Small intestine (tissue), 7 donors: ENCODE results near the gene R3HDM1. TPM values are rescaled to one million over a fixed set of nuclear protein-coding genes. Genes with fewer than 3 reads are reported as not detected.
"Not testable (repeated sequence)": the region's sequence is repeated elsewhere in the genome, so short reads cannot be mapped to it uniquely, and the experiment has no call there.

Experiments used
- DNase-seq, 2 donors: peaks; one replicate each; pipeline versions ENCODE4 v3.0.0 to v3.0.0-alpha.2; 2013
- FAIRE-seq: peaks from 2 replicates; lab custom pipeline; 2012; peaks lifted over from hg19 to GRCh38; lab: Jason Lieb, UNC
- H3K27ac ChIP-seq, 3 donors: one replicate each; pipeline ENCODE4 v1.5.1; 2013; ENCODE audit warnings: low read length in 2 of 3, mild to moderate bottlenecking in 2 of 3, control low read depth in 1 of 3, inconsistent platforms in 1 of 3, low read depth in 1 of 3, moderate library complexity in 1 of 3
- H3K27me3 ChIP-seq, 3 donors: one replicate each; pipeline ENCODE4 v1.6.1; 2013; ENCODE audit warnings: low read length in 3 of 3, inconsistent platforms in 1 of 3; ENCODE audit not compliant: control insufficient read depth in 3 of 3, insufficient read depth in 3 of 3
- H3K36me3 ChIP-seq, 3 donors: one replicate each; pipeline ENCODE4 v1.6.1; 2013; ENCODE audit warnings: low read length in 3 of 3, inconsistent platforms in 1 of 3, low read depth in 1 of 3, mild to moderate bottlenecking in 1 of 3, moderate library complexity in 1 of 3; ENCODE audit not compliant: control insufficient read depth in 3 of 3, insufficient read depth in 2 of 3
- H3K4me1 ChIP-seq, 3 donors: one replicate each; pipeline ENCODE4 v1.6.1; 2013; ENCODE audit warnings: low read length in 2 of 3, inconsistent platforms in 1 of 3, low read depth in 1 of 3, mild to moderate bottlenecking in 1 of 3, moderate library complexity in 1 of 3; ENCODE audit not compliant: control insufficient read depth in 3 of 3, insufficient read depth in 2 of 3
- H3K4me3 ChIP-seq, 3 donors: one replicate each; pipeline ENCODE4 v1.5.1; 2013; ENCODE audit warnings: low read length in 3 of 3, control low read depth in 1 of 3, inconsistent platforms in 1 of 3, low read depth in 1 of 3, mild to moderate bottlenecking in 1 of 3, moderate library complexity in 1 of 3
- H3K9me3 ChIP-seq, 2 donors: one replicate each; pipeline ENCODE4 v1.6.1; 2013; ENCODE audit warnings: low read depth in 1 of 2, low read length in 1 of 2; ENCODE audit not compliant: control insufficient read depth in 2 of 2, insufficient read depth in 1 of 2
- WGBS, 3 donors: extraction: QIAGEN DNeasy Blood & Tissue Kit; methylation state at CpG; one replicate each; pipeline ENCODE4 v1.1.7; 2013; 5-methylcytosine and 5-hydroxymethylcytosine counted together
- polyA plus RNA-seq, 4 donors: library from polyadenylated mRNA; stranded (reverse) in 3 of 4; unstranded in 1 of 4; fragments of 200-250 nt in 3 of 4; fragments of 120-200 nt in 1 of 4; gene quantifications; one replicate each; pipeline versions ENCODE4 v1.2.1 to v1.2.3, GENCODE V29; 2013
- donor health status: healthy with polysubstance abuse.
- donor health status: control.
- donor health status: control.
- donor health status: Bipolar disorder and iron deficiency.
- donor health status: healthy.

Gene R3HDM1
- polyA plus RNA-seq, 4 donors, result 5.4 to 20.4 (median 10.2) TPM

GRCh38 chr2:135615404-135615803 is 84.1 kb downstream of the R3HDM1 start:
- Histone ChIP-seq H3K36me3 (peaks cover 0 to 6% (median 1%) of the 10 kb centered on the region in 3 donors), H3K27ac (no peak overlapping the region), H3K27me3 (no peaks in the 10 kb centered on the region), H3K4me1 (no peaks in the 10 kb centered on the region), H3K4me3 (no peak overlapping the region), H3K9me3 (no peaks in the 10 kb centered on the region)
- FAIRE-seq (no peak), DNase-seq (peak in 1 of 2 donors; percentile 17)
- WGBS, 3 donors, result 92 to 96% (median 94%) methylated on average over 3 of the region's 3 CpGs

- no peak for FAIRE-seq
- Histone ChIP-seq H3K4me1 (no peaks in the 10 kb centered on the region), H3K4me3 (no peak overlapping the region), H3K27ac (no peak overlapping the region), H3K9me3 (no peaks in the 10 kb centered on the region), H3K36me3 (no peaks in the 10 kb centered on the region), H3K27me3 (no peaks in the 10 kb centered on the region)
- no peak for DNase-seq
Measured at GRCh38 chr2:135617501-135618015, 86.3 kb downstream of the R3HDM1 start.

GRCh38 chr2:135620198-135620597 is 88.9 kb downstream of the R3HDM1 start:
- WGBS, 3 donors, result 73 to 92% (median 81%) methylated on average over 1 of the region's 1 CpG
- FAIRE-seq (no peak), DNase-seq (no peak)
- H3K4me1 ChIP-seq, result no peaks in the 10 kb centered on the region
- no peaks in the 10 kb centered on the region for H3K36me3 ChIP-seq
- H3K9me3 ChIP-seq, result no peaks in the 10 kb centered on the region
- H3K4me3 ChIP-seq, result no peak overlapping the region
- H3K27me3 ChIP-seq, result no peaks in the 10 kb centered on the region
- H3K27ac ChIP-seq, result no peak overlapping the region

GRCh38 chr2:135629520-135629919 is 98.2 kb downstream of the R3HDM1 start:
- no peak overlapping the region for H3K4me3 ChIP-seq
- no peaks in the 10 kb centered on the region for H3K27me3 ChIP-seq
- no peaks in the 10 kb centered on the region for H3K9me3 ChIP-seq
- FAIRE-seq (no peak), DNase-seq (no peak)
- H3K4me1 ChIP-seq, result no peaks in the 10 kb centered on the region
- peaks cover 0 to 9% (median 0%) of the 10 kb centered on the region in 3 donors for H3K36me3 ChIP-seq
- no peak overlapping the region for H3K27ac ChIP-seq

- WGBS, 3 donors, result 90 to 93% (median 93%) methylated on average over 8 of the region's 8 CpGs
- H3K9me3 ChIP-seq, H3K27ac ChIP-seq, H3K36me3 ChIP-seq, H3K4me1 ChIP-seq, FAIRE-seq, DNase-seq, H3K4me3 ChIP-seq, H3K27me3 ChIP-seq: not testable (repeated sequence)
Measured at GRCh38 chr2:135630034-135630433, 98.8 kb downstream of the R3HDM1 start.

GRCh38 chr2:135630488-135630887 is 99.2 kb downstream of the R3HDM1 start:
- Histone ChIP-seq H3K9me3 (no peaks in the 10 kb centered on the region), H3K27me3 (no peaks in the 10 kb centered on the region), H3K4me3 (no peak overlapping the region), H3K27ac (no peak overlapping the region), H3K4me1 (peaks cover 0 to 2% (median 0%) of the 10 kb centered on the region in 3 donors), H3K36me3 (peaks cover 0 to 8% (median 0%) of the 10 kb centered on the region in 3 donors)
- WGBS, 3 donors, result 26 to 55% (median 35%) methylated on average over 1 of the region's 1 CpG
- FAIRE-seq (no peak), DNase-seq (no peak)

GRCh38 chr2:135633582-135633981 is 102.3 kb downstream of the R3HDM1 start:
- 91 to 97% (median 94%) methylated on average over 4 of the region's 4 CpGs for WGBS, 3 donors
- no peaks in the 10 kb centered on the region for H3K9me3 ChIP-seq
- peaks cover 0 to 7% (median 5%) of the 10 kb centered on the region in 3 donors for H3K36me3 ChIP-seq
- DNase-seq (peak in 1 of 2 donors; percentile 12), FAIRE-seq (no peak)
- no peak overlapping the region for H3K4me3 ChIP-seq
- peaks cover 0 to 2% (median 0%) of the 10 kb centered on the region in 3 donors for H3K4me1 ChIP-seq
- no peak overlapping the region for H3K27ac ChIP-seq
- H3K27me3 ChIP-seq, result no peaks in the 10 kb centered on the region

- Histone ChIP-seq H3K4me1 (peaks cover 0 to 2% (median 0%) of the 10 kb centered on the region in 3 donors), H3K9me3 (no peaks in the 10 kb centered on the region), H3K36me3 (peaks cover 3 to 10% (median 8%) of the 10 kb centered on the region in 3 donors), H3K4me3 (no peak overlapping the region), H3K27ac (peak overlapping the region in 1 of 3 donors; percentile 47), H3K27me3 (no peaks in the 10 kb centered on the region)
- 61 to 77% (median 65%) methylated on average over 6 of the region's 6 CpGs for WGBS, 3 donors
- FAIRE-seq (no peak), DNase-seq (peak in 1 of 2 donors; percentile 41)
Measured at GRCh38 chr2:135635212-135635835, 104.0 kb downstream of the R3HDM1 start.
